ENCODE measurements around the gene ZNF74.
"Not testable (repeated sequence)": the region's sequence is repeated elsewhere in the genome, so short reads cannot be mapped to it uniquely, and the experiment has no call there.

Gene ZNF74

GRCh38 chr22:20449819-20450550 is 56.0 kb downstream of the ZNF74 start:
- Histone ChIP-seq H3K27me3 (ENCODE audit: insufficient read depth, low read length) (no peaks in the 10 kb centered on the region), H3K36me3 (ENCODE audit: insufficient read depth, low read length) (peaks cover 31% of the 10 kb centered on the region), H3K4me1 (ENCODE audit: insufficient read depth, low read length) (no peaks in the 10 kb centered on the region), H3K4me3 (ENCODE audit: low read length) (no peak overlapping the region), H3K9me3 (ENCODE audit: low read length) (no peaks in the 10 kb centered on the region), H2AFZ (ENCODE audit: low read depth, low read length) (no peak overlapping the region)

GRCh38 chr22:20450551-20450906 is 56.6 kb downstream of the ZNF74 start:
- H3K4me3 ChIP-seq (ENCODE audit: low read length) = no peak overlapping the region
- peaks cover 36% of the 10 kb centered on the region for H3K36me3 ChIP-seq (ENCODE audit: insufficient read depth, low read length)
- H3K27me3 ChIP-seq (ENCODE audit: insufficient read depth, low read length) = no peaks in the 10 kb centered on the region
- H2AFZ ChIP-seq (ENCODE audit: low read depth, low read length) = no peak overlapping the region
- no peaks in the 10 kb centered on the region for H3K9me3 ChIP-seq (ENCODE audit: low read length)
- H3K4me1 ChIP-seq (ENCODE audit: insufficient read depth, low read length) = no peaks in the 10 kb centered on the region

- H3K9me3 ChIP-seq (ENCODE audit: low read length); H3K27me3 ChIP-seq (ENCODE audit: insufficient read depth, low read length); H2AFZ ChIP-seq (ENCODE audit: low read depth, low read length); H3K4me1 ChIP-seq (ENCODE audit: insufficient read depth, low read length); H3K4me3 ChIP-seq (ENCODE audit: low read length): not testable (repeated sequence)
- peaks cover 37% of the 10 kb centered on the region for H3K36me3 ChIP-seq (ENCODE audit: insufficient read depth, low read length)
Measured at GRCh38 chr22:20451129-20451778, 57.3 kb downstream of the ZNF74 start.

- Histone ChIP-seq H3K27me3 (ENCODE audit: insufficient read depth, low read length) (no peaks in the 10 kb centered on the region), H2AFZ (ENCODE audit: low read depth, low read length) (no peak overlapping the region), H3K4me1 (ENCODE audit: insufficient read depth, low read length) (no peaks in the 10 kb centered on the region)
Measured at GRCh38 chr22:20451920-20452319, 58.0 kb downstream of the ZNF74 start.

GRCh38 chr22:20453222-20453621 is 59.3 kb downstream of the ZNF74 start:
- Histone ChIP-seq H2AFZ (ENCODE audit: low read depth, low read length) (no peak overlapping the region), H3K4me3 (ENCODE audit: low read length) (no peak overlapping the region), H3K4me1 (ENCODE audit: insufficient read depth, low read length) (no peaks in the 10 kb centered on the region), H3K27me3 (ENCODE audit: insufficient read depth, low read length) (no peaks in the 10 kb centered on the region), H3K36me3 (ENCODE audit: insufficient read depth, low read length) (peaks cover 41% of the 10 kb centered on the region), H3K9me3 (ENCODE audit: low read length) (no peaks in the 10 kb centered on the region)

More at GRCh38 chr22:20451920-20452319, 58.0 kb downstream of the ZNF74 start:
- Histone ChIP-seq H3K4me3 (ENCODE audit: low read length) (no peak overlapping the region), H3K9me3 (ENCODE audit: low read length) (no peaks in the 10 kb centered on the region), H3K36me3 (ENCODE audit: insufficient read depth, low read length) (peaks cover 32% of the 10 kb centered on the region)

GRCh38 chr22:20455709-20456063 is 61.7 kb downstream of the ZNF74 start:
- Histone ChIP-seq H3K4me3 (ENCODE audit: low read length) (no peak overlapping the region), H2AFZ (ENCODE audit: low read depth, low read length) (no peak overlapping the region), H3K36me3 (ENCODE audit: insufficient read depth, low read length) (peaks cover 41% of the 10 kb centered on the region), H3K27me3 (ENCODE audit: insufficient read depth, low read length) (no peaks in the 10 kb centered on the region), H3K9me3 (ENCODE audit: low read length) (no peaks in the 10 kb centered on the region), H3K4me1 (ENCODE audit: insufficient read depth, low read length) (peaks cover 10% of the 10 kb centered on the region)

GRCh38 chr22:20456064-20456721 is 62.2 kb downstream of the ZNF74 start:
- Histone ChIP-seq H3K36me3 (ENCODE audit: insufficient read depth, low read length) (peaks cover 41% of the 10 kb centered on the region), H3K4me3 (ENCODE audit: low read length) (no peak overlapping the region), H3K4me1 (ENCODE audit: insufficient read depth, low read length) (peaks cover 10% of the 10 kb centered on the region), H3K9me3 (ENCODE audit: low read length) (no peaks in the 10 kb centered on the region), H2AFZ (ENCODE audit: low read depth, low read length) (no peak overlapping the region), H3K27me3 (ENCODE audit: insufficient read depth, low read length) (no peaks in the 10 kb centered on the region)

GRCh38 chr22:20456722-20457076 is 62.7 kb downstream of the ZNF74 start:
- Histone ChIP-seq H2AFZ (ENCODE audit: low read depth, low read length) (no peak overlapping the region), H3K9me3 (ENCODE audit: low read length) (no peaks in the 10 kb centered on the region), H3K36me3 (ENCODE audit: insufficient read depth, low read length) (peaks cover 36% of the 10 kb centered on the region), H3K4me1 (ENCODE audit: insufficient read depth, low read length) (peaks cover 10% of the 10 kb centered on the region), H3K27me3 (ENCODE audit: insufficient read depth, low read length) (no peaks in the 10 kb centered on the region), H3K4me3 (ENCODE audit: low read length) (no peak overlapping the region)

- peaks cover 30% of the 10 kb centered on the region for H3K36me3 ChIP-seq (ENCODE audit: insufficient read depth, low read length)
- H3K27me3 ChIP-seq (ENCODE audit: insufficient read depth, low read length) = no peaks in the 10 kb centered on the region
- H3K4me3 ChIP-seq (ENCODE audit: low read length) = no peak overlapping the region
- H3K9me3 ChIP-seq (ENCODE audit: low read length) = no peaks in the 10 kb centered on the region
- no peak overlapping the region for H2AFZ ChIP-seq (ENCODE audit: low read depth, low read length)
- peaks cover 10% of the 10 kb centered on the region for H3K4me1 ChIP-seq (ENCODE audit: insufficient read depth, low read length)
Measured at GRCh38 chr22:20457506-20458240, 63.7 kb downstream of the ZNF74 start.
